IPS DF 4.7 (cell line): ENCODE data around the gene GCAT.

Experiments
- DNase-seq: peaks from one replicate; pipeline ENCODE4 v3.0.0-alpha.2; 2013; ENCODE audit warnings: low spot score; ENCODE audit errors: extremely low read depth

The GCAT gene

DNA sequence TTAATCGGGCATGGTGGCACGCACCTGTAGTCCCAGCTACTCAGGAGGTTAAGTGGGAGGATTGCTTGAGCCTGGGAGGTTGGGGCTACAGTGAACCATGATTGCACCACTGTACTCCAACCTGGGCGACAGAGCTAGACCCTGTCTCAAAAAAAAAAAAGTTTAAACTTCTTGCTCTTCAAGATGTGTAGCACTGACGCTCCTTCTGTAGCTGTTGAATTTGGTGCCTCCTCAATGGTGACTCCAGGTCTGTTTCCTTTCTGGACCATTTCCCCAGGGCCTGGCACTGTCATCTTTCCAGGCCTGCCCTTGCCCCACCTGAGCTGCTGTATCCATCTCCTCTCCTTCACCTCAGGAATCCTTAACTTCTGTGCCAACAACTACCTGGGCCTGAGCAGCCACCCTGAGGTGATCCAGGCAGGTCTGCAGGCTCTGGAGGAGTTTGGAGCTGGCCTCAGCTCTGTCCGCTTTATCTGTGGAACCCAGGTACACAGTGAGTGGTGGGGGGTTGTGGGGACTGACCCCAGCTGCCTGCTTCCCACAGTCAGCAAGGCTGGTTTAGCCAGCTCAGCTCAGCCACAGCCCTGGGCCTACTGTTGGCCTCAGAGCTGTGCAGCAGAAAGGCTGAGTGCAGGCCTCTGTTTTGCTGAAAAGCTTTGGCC, 2.1 kb downstream of the GCAT start:
- no peak for DNase-seq

DNA sequence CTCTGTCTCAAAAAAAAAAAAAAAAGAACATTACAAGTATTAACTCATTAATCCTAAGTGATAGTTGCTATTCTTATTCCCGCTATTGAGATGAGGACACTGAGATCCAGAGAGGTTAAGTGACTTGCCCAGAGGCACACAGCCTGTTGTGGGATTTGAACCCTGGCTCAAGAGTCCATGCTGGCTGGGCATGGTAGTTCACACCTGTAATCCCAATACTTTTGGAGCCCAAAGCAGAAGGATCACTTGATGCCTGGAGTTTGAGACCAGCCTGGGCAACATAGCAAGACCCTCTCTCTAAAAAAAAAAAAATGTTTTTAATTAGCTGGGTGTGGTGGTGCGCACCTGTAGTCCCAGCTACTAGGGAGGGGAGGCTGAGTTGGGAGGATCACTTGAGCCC, 4.1 kb downstream of the GCAT start:
- DNase-seq: no peak

DNA sequence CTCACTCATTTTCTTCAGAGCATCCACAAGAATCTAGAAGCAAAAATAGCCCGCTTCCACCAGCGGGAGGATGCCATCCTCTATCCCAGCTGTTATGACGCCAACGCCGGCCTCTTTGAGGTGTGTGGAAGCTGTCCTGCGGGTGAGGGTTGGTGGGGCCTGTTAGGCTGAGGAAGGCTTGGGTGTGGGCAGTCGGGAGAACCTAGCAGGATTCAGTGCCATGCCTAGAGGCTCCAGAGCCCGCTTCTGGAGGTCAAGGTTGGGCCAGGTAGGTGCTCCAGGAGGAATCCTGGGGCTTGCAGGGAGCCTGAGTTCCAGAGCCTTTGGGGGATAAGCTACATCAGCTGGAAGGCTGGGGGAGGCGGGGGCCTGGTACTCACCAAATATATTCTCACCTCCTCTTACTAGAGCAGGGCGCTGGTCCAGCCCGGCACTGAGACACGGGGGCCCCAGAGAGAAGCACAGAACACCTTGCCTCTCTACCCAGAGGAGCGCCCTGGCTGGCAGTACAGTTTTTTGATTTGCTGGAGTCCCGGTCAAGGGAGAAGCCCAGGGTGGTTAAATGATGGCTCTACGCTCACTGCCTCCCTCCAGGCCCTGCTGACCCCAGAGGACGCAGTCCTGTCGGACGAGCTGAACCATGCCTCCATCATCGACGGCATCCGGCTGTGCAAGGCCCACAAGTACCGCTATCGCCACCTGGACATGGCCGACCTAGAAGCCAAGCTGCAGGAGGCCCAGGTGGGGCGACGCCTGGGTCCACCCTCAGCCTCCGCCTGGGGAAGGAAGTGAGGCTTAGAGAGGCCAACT, 5.3 kb downstream of the GCAT start:
- DNase-seq: no peak

DNA sequence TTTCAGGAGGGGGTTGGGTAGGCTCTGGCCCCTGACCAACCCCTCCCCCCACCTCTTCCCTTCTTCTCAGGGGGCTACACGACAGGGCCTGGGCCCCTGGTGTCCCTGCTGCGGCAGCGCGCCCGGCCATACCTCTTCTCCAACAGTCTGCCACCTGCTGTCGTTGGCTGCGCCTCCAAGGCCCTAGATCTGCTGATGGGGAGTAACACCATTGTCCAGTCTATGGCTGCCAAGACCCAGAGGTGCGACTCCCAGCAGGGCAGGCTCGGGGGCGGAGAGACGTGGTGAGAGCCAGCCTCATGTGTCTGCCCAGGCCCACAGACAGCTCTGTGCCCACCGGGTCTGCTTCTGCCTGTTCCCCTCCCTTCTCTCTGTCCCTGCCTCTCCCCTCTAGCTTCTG, 7.9 kb downstream of the GCAT start:
- no peak for DNase-seq

DNA sequence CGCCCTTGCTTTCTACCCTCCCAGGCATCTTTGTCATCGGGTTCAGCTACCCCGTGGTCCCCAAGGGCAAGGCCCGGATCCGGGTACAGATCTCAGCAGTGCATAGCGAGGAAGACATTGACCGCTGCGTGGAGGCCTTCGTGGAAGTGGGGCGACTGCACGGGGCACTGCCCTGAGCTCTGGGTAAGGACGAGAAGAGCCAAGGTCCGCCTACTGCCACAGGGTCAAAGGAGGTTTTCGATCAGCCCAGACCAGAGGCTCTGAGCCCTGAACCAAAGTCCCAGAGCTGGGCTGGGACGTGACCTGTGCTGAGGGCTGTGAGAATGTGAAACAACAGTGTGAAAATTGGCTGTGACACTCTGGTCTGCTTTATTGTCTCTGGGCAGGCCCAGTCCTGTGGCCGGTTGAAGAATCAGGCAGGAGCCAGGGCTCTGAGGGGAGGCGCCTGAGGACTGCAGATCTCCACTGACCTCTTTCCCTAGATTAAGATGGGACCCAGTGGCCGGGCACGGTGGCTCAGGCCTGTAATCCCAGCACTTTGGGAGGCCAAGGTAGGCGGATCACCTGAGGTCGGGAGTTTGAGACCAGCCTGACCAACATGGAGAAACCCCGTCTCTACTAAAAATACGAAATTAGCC, 8.9 kb downstream of the GCAT start:
- DNase-seq: no peak

DNA sequence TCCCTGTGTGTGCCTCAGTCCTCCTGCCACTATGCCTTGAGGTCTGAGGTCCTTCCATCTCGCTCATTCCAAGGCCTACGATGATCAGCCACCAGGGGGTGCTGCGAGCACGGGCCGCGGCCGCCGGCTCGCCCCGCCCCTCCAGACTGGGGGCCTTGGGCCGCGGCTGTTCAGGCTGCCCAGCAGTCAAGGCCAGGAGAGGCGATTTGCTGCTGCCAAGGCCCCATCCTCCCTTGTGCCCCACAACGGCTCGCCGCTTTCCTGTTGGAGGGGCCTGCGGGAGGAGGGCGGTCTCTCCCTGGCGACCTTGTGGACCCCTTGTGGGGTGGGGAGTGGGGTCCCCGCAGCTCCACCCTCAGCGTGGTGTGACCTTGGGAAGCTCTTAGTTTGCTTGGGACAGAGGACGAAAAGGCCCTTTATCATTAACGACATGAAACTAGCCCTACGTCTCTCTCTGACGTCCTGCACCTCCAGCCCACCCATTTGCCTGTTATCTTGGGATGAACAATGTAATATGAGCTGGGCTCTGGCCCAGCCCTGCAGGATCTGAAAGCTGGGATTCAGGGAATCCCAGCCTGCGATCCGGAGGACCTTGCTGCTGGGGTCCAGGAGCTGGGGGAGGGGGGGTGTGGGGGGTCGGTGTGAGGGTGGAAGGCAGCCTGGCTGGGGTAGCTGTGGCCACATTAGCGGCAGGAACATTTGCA, 10.1 kb downstream of the GCAT start:
- DNase-seq: no peak

DNA sequence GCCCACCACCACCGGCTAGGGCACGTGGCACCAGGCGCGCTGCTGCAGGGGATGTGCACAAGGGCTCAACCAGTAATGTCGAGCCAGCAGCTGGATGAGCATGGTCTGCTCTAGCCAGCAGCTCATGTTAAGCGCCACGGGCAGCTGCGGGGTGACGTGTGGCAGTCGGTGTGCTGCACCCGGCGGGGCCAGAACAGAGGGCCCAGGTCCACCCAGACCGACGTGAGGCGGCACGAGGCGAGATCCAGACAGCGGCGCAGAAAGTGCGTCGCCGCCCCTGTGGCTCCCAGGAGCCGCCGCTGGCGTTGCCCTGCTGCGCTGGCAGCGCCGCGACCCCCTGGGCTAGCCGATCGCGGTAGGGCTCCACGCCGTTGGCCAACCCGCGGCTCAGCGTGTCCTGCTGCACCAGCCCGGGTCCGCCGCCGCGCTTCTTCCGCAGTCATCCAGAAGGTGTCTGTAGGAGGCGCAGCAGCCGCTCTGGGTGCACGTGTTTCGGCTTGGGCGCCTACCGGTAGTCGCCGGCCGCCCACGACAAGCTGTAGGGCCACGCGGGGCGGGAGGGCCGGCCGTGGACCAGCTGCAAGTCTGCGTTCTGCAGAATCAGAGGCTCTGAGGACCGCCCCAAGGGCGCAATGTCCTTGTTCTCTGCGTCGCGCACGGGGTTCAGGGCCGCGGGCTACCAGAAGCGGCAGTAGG, 10.8 kb downstream of the GCAT start:
- no peak for DNase-seq

DNA sequence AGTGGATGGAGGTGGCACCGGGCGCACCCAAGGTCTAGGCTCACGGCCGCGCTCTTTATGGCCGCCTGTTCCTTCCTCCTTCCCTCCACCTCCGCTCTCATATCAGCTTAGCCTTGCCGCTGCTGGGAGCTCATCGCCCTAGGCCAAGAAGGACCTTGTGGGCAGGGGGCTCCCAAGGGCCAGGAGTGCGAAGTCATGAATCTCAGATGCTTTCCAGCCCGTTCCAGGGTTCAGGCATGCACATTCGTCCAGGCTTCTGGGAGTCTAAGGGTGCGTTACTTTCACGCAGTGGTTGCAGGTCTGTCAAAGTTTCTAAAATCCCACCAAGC, 11.3 kb downstream of the GCAT start:
- no peak for DNase-seq

DNA sequence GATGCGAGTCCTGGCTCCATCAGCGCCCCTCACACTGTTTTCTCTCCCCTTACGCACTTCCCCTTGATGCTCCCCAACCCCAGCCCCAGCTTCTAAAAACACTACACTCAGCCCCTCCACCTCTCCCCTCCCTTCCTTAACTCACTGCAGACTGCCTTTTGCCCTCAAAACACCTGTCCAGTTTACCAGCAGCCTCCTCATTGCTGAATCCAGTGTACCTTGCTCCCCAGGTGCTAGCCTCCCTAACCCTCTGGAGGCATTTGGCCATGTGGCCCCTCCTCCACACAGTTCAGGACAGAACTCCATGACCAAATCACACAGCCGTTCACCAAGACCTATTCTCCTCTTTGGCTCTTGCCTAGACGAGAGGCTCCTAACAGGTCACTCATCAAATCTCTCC, 12.6 kb downstream of the GCAT start:
- DNase-seq: no peak

DNA sequence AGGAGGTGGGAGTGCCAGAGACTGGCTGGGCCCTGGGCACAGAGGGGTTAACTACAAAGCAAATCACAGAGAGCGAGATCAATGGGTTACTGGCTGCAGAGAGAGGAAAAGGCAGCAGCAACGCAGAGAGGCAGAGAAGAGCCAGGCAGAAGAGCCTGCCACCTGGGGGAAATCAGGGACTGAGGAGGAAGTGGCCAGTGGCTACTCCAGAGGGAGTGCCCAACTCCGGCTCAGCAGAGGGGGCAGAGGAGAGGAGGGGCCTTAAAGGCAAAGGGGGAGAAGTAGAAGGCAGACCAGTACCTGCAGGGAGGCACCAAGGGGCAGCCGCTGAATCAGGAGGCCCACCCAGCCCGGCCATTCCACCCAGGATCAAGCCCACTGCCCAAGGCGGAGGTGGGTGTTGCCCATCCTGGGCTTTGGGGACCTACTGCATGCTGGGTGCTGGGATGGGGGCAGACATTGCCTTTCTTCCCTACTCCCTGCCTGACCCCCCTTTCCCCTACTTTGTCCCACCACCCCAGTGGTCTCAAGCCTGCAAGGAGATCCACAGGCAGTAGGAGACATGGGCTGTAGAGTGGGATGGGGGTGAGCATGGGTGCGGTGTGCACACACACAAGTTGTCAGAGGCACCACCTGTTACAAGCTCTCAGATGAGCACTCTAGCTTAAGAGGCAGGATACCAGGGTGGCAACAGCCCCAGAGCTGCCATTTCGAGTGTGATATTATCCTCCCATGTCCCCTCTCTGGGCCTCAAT, 14.5 kb downstream of the GCAT start:
- DNase-seq: no peak

DNA sequence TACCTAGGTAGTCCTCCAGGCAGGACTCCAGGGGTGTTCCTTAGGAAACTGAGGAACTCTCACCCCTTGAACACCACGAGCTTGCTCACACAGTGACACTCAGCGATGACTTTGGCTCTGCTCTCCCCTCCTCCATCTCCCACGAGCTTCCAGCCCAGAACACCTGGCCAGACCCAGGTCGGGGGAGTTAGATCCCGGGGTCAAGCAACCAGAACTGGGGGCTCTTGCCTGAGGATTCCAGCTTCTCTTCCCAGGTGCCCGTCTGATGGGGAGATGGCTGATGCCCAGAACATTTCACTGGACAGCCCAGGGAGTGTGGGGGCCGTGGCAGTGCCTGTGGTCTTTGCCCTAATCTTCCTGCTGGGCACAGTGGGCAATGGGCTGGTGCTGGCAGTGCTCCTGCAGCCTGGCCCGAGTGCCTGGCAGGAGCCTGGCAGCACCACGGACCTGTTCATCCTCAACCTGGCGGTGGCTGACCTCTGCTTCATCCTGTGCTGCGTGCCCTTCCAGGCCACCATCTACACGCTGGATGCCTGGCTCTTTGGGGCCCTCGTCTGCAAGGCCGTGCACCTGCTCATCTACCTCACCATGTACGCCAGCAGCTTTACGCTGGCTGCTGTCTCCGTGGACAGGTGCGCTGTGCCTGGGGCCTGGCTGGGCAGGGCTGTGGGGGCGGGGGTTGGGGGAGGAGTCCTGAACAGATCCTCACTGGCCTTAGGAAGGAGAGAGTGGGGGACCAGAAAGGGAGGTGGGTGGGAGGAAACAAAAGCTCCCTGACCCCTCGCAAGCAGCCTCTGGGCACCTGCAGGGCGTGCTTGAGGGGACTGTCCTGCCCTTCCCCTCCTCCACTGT, 15.6 kb downstream of the GCAT start, which contains the start of gene GALR3:
Gene GALR3 (plus strand): TSS at position 249 of the 852 bp plus-strand sequence. CDS start 25 bp downstream, at position 274.
- DNase-seq: no peak

DNA sequence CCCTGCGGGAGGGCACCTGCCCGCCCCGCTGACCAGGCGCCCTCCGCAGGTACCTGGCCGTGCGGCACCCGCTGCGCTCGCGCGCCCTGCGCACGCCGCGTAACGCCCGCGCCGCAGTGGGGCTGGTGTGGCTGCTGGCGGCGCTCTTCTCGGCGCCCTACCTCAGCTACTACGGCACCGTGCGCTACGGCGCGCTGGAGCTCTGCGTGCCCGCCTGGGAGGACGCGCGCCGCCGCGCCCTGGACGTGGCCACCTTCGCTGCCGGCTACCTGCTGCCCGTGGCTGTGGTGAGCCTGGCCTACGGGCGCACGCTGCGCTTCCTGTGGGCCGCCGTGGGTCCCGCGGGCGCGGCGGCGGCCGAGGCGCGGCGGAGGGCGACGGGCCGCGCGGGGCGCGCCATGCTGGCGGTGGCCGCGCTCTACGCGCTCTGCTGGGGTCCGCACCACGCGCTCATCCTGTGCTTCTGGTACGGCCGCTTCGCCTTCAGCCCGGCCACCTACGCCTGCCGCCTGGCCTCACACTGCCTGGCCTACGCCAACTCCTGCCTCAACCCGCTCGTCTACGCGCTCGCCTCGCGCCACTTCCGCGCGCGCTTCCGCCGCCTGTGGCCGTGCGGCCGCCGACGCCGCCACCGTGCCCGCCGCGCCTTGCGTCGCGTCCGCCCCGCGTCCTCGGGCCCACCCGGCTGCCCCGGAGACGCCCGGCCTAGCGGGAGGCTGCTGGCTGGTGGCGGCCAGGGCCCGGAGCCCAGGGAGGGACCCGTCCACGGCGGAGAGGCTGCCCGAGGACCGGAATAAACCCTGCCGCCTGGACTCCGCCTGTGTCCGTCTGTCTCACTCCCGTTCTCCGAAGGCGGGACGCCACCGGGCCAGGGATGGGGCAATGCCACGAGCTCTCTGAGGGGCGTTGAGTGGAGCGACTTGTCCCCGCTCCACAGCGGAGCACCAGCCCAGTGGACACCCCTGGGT, 17.2 kb downstream of the GCAT start:
- no peak for DNase-seq

DNA sequence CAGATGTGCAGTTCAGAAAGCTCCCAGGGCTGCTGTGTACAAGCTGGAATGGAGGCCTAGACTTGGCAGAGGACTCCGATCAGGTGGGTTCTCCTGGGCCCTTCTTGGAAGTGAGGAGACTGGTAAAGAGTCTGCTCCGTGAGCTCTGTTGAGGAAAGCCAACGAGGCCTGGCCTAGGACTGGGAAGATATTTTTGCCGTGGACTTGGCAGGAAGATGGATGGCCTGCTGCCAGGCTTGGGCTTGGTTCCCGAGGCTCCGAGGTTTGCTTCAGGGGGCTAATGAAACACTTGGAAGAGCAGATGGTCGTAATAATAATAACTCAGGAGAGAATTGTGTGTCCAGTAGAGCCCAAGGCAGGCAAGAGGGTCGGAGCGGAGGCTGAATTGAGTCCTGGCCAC, 19.3 kb downstream of the GCAT start:
- no peak for DNase-seq

DNA sequence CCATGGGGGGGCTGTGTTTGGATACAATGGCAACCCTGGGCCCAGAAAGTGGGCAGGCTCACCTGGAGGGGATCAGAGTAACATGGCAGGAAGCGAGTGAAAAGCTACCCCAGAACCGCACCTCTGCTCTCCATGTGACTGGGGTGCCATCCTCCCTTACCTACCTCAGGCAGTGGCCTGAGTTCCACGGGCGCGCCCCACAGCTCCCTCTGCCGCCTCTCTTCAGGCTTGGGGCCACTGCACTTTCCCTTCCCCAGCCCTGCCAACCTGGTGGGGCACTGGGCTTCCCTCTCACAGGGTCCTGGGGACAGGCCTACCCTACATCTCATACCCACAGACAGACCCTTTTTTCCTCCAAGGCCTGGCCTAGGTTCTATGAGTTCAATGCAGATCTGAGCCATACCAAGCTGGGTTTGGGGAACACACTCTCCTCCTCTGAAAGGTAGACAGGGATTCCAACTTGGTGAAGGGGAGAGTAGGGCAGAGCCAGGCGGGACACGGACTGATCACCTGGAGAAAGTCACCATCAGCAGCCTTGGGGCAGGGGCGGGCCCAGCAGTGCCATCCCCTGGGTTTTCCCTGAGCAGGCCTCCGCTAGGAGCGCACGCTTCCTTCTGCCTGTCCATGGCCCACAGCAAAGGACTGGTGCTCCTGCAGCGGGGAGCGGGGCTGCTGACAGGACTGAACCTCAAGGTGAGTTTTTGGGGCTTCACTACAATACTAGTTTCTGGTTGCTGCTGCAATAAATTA, 22.5 kb downstream of the GCAT start:
- DNase-seq: no peak

DNA sequence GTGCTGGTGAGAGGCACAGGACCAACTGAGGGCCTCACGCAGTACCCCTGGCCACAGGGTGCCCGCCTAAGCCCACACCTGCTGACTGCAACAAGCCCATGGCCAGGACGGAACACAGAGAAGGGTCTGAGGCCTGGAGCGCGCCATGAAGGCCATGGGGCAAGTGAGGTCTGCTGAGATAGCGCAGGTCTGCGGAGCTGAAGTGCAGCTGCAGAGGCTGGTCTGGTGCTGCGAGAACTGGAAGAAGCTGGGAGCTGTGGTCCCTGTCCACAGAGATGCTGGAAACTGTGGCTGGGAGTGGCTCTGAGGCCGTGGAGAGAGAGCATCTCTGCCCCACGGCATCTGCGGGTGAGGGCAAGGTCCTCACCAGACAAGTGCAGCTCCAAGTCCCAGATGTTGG, 23.7 kb downstream of the GCAT start:
- DNase-seq: no peak

DNA sequence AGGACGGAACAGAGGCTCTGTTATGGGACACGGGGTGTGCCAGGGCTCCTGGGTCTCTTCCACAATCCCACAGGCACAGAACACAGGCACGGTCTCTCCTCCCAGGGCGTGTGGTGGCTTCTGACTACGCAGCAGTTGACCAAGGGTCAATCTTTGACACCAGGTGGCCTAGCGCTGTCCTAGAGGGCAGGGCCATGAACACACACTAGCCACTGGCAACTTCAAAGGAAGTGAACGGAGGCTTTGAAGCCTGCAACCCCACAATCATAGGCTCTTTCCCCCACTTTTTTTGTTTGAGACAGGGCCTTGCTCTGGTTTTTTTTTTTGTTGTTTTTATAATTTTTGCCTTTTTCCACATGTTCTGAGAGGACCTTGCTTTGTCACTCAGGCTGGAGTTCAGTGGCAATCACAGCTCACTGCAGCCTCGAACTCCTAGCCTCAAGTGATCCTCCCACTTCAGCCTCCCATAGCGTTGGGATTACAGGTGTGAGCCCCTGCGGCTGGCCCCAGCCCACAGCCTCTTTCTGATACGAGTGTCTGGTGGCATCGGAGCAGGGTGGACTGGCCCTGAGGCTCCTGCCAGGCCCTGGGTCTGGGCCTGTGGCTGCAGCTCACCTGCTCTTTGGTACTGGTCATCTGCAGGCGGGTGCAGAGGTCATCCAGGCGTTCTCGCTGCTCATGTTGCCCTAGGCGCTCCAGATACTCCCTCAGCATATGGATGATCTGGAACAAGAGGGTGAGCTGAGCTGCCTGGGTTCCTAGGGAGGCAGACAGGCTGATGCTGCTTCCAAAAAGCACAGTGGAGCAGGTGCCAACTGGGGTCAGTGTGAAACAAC, 24.5 kb downstream of the GCAT start:
- DNase-seq: no peak
